Ovary (tissue), 3 donors: Measurements from ENCODE around the gene MEG3.

Experiments used
- CTCF ChIP-seq, 3 donors: fragments of 450-650 bp in 2 of 3; fragments of 200-600 bp in 1 of 3; IDR thresholded peaks; one replicate each; pipeline versions ENCODE4 v1.5.1 to v1.8.0; 2016 to 2022; ENCODE audit warnings: antibody characterized with exemption in 3 of 3, mild to moderate bottlenecking in 1 of 3
- POLR2A ChIP-seq: fragments of 450-650 bp; IDR thresholded peaks from one replicate; pipeline ENCODE4 v1.6.1; 2017; ENCODE audit warnings: antibody characterized with exemption, mild to moderate bottlenecking, moderate library complexity
- donor health status: DM: no; HTN: no; CAD: no.

GRCh38 chr14:100885617-100886016 lies 59.7 kb downstream of the MEG3 start:
- TF ChIP-seq POLR2A (no peak), CTCF (IDR thresholded peaks at IDR 0.05) (no peak)
